ENCODE results near the gene MT4.

Gene MT4

DNA sequence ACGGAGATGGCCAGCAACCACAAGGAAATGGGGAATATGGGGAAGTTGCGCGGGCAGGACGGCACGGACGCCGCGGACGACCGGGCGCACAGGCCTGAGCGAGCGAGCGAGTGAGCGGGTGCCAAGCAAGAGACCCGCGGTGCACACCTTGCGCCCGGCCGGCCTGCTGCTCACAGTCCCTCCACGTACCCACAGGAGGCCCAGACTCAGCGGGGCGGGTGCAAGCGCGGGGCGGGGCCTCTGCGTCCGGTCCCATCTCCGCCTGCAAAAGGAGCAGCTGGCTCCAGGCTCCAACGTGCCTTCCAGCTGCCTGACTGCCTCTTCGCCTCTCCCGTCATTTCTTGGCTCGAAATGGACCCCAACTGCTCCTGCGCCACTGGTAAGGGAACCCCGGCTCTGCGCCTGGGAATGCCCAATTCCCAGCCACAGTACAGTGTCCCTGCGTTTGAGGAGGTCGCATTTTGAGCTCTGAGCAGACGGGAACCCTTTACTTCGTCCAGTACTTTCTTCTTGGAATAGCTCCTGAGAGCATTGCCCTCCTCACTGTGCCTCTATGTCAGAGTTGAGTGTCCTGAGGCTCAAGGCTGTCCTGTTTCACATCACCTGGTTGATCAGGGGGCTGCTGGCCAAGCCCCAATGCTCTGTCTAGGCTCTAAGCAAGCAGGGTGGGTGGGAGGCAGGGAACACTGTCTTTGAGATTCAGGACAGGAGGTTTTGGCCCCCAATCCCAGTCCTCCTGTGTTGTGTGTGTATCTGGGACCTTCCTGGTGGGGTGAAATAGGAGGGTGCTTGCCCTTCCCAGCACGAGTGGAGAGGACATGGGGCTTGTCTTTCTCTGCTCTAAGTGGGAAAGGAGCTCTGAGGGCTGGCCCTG, 52.6 kb downstream of the MT4 start:
- H3K27ac ChIP-seq, result no peak overlapping the region
- no peak for DNase-seq (ENCODE audit: low read depth, low spot score)

DNA sequence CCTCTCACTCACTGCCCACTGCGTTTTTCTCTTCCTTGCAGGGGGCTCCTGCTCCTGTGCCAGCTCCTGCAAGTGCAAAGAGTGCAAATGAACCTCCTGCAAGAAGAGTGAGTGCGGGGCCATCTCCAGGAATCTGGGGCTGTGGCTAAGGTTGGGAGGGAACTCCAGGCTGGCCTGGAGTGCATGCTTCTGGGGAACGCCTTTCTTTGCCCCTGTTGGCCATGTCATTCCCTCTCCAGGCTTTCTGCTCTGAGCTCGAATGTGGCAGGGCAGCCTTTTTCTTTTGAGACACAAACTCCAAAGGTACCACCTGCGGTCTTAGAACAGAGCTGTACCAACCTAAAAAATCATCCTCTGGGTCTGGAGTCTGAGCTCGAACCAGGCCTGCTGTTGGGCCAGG, 53.3 kb downstream of the MT4 start:
- no peak overlapping the region for H3K27ac ChIP-seq
- no peak for DNase-seq (ENCODE audit: low read depth, low spot score)

Data from epithelial cell of prostate (primary cell).